Stimulated activated CD8-positive, alpha-beta memory T cell treated with anti-CD3 and anti-CD28 coated beads, Interleukin-4, amount 100 ng/mL, for 24 hours (primary cell): Measurements from ENCODE around the gene CTNNBIP1.

Experiments
- DNase-seq: peaks from one replicate; pipeline ENCODE4 v3.0.0-alpha.2; 2020; ENCODE audit warnings: low read depth

CTNNBIP1 gene

DNA sequence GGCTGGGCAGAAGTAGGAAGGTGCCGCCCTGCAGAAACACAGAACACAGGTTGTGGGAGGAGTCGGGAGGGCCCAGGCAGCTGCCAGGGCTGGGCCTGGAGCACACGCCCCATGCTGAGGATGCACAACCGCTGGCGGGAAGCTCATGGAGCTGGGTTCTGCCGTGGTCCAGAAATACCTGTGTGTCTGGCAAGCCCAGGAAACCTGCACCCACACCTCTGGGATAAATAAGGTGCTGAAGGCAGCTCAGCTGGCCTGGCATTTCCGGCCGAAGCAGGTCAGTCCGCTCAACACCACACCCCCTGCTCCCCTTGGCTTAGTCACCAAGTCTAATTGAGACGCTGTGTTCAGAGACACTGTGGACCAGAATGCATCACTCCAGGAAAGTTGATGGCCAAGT lies 32.1 kb downstream of the CTNNBIP1 start:
- no peak for DNase-seq

DNA sequence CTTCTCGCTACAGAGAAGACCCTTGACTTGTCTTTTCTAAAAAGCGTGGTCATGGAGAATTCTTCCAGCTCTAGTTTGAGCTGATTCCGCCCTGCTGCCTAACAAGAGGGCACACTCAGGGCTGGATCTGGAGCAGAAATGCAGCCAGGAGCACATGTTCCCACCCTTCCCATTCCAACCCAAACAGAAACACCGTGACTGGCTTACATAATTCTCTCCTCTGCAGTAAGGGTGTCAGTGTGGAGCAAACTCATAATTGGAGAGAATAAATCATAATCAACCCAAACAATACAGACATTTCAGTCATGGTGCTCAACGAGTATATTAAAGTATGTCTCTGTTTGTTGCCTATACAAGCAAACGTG lies 34.5 kb downstream of the CTNNBIP1 start:
- no peak for DNase-seq

DNA sequence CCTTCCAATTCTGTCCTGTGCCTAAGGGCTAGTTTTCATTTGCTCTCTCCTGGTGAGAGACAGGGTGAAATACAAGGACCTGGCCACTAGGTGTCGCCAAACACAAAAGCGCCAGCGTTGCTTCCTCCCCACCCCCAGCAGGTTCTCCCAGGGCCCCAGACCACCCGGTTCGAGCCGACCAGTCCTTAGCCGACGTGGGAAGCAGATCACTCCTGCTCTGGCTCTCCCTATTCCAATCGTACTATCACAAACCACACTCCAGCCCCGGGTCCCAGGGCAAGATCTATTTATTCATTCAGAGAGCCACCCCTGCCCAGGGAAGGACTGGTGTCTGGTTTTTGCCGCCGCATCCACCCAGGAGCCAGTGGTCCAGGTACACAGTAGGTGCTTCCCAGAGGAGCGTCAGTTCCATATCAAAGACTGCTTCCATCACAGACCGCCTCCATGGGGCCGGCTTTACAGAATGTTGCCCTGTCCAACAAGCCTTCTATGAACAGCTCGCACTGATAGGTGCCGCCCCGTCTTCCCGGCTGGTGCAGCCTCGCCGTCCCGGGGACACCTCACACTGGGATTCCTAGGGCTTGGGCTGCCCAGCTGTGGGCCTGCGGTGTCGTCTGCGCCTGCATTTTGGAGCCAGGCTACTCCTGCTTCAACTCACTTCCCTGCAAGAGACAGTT lies 35.0 kb downstream of the CTNNBIP1 start:
- DNase-seq, result peak; percentile 58

DNA sequence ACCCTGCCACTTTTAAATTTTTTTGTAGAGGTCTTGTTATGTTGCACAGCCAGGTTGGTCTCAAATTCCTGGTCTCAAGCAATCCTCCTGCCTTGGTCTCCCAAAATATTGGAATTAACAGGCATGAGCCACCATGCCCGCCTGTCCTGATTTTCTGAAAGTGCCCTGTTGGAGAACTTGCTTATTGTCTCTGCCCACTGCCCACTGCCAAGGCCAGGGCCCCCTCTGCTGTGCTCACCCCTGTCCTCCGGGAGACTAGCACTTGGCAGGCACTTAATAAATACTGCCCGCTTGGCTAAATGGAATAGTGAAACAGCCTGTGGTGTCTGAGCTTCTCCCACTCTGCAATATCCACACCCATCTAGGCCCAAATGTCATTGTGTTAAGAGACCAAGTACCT lies 35.7 kb downstream of the CTNNBIP1 start:
- no peak for DNase-seq

DNA sequence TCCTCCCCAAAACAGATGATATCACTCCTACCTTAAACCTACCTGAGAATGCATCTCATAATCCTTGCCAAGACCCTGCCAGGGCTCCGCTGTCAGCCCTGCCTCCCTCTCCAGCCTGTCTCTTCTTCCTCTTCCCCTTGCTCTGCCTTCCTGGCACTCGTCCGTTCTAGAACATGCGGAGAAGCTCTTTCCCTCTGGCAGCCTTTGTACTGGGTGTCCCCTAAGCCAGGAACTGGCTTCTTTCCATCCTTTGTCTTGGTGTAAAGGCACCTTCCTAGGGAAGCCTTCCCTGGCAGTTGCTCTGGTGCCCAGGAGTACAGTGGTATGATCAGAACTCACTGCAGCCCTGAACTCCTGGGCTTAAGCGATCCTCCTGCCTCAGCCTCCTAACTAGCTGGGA lies 36.1 kb downstream of the CTNNBIP1 start:
- DNase-seq, result no peak

DNA sequence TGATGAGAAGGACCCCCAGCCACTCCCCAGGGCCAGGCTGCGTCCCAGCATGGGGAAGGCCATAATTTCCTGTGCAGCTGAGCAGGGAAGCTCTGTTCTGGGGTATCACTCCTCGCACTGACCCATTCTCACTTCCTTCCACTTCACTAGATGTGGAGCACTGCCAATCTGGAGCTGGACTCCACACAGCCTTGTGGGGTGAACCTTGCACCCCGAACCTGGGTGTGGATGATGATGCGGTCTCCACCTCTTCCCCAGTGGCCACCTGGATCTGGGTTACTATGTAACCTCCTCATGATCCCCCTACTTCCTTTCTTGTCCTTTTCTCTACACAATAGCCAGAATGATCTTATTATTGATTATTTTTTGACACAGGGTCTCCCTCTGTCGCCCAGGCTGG lies 36.7 kb downstream of the CTNNBIP1 start:
- no peak for DNase-seq

DNA sequence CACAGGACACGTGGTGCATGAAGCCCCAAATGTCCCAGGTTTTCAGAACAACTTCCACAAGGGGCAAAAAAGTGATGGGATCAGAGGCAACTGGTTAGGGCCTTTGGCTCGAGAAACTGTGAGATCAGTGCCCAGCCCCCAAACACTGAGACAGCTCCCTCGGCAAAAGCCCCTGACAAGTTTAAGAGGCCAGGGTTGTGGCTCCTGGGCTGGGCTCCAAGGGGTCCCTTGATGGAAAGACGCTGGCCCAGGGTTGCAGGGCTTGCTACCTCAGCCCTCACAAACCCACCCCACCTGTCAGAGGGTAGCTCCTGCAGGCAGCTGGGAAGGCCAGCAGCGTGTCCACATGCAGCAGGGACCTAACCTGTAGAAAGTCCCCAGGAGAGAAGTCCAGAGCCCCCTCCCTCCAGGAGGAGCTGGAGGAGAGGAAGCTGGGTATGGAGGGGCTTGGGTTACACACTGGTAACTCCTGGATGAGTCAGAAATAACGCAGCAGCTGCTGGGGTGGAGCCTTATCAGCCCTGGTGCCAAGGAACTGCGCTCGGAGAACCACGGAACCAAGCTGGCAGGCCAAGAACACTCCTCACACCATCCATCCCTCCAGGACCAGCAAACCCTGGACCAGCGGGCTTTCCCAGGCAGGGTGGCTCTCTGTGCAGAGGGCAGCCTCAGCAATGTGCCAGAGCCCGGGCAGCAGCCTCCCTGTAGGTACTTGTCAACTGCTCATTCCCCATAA lies 37.5 kb downstream of the CTNNBIP1 start:
- no peak for DNase-seq

DNA sequence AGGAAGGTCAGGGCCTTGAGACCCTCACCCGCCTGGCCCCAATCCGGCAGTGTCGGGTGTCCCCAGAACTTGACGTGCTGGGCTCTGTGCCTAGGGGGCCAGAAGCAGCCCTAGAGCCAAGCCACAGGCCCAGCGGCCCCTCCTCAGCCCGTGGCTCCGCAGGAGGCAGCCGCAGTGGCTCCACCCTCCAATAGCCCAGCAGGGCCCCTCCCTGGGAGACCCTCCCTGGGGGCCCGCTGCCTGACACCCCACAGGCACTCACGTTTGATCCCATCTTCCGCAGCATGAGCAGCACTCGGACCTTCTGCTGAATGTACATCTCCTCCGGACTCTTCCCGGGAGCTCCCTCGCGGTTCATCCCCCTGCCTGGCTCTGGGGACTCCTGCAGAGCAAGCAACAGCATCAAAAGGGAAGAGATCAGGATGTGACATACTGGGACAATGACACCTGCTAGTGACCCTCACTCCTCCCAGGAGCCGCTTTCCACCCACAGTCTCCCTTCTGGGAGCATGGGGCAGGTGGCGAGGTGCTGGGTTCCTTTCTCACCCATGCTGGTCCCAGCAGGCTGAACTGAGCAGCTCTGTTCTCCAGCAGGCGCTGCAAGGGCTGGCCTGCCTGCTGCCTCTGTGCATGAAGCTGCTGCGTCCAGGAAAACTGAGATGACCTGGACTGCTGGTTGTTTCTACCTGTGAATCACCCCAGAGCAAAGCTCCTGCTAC lies 38.2 kb downstream of the CTNNBIP1 start:
- no peak for DNase-seq

DNA sequence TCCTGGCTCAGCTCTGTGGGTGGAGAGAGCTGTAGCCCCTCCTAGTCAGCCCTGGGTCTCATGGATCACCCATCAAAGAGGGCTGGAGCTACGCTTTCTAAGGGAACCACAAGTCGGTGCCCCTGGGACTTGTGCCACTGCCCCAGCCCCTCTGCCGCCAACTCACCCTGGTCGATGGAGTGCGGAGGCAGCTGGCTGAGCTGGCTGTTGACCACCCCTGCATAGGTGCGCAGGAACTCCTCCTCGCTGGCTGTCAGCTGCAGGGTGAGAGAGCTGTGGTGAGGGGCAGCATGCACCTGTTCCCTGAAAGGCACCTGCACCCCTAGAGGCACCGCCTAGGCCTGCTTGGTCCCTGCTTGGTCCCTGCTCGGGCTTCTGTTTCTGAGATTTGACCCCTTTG lies 39.0 kb downstream of the CTNNBIP1 start:
- DNase-seq, result no peak

DNA sequence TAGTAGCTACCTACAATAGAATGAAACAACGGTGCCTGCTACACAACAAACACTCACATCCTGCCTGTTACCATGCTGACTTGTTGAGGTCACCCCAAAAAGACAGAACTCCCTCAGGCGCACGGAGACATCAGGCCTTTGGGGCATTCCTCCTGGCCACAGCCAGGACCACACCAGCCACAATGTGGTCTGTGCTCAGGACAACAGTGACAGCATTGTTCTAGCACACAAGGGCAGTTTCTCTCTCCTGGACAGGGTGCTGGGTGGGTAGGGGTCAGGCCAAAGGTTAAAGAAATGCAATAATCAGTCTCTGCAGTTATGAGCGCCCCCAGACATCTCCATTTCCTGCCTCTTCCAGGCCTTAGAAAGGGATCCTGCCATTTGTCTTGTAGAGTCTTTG lies 39.5 kb downstream of the CTNNBIP1 start:
- DNase-seq, result no peak

DNA sequence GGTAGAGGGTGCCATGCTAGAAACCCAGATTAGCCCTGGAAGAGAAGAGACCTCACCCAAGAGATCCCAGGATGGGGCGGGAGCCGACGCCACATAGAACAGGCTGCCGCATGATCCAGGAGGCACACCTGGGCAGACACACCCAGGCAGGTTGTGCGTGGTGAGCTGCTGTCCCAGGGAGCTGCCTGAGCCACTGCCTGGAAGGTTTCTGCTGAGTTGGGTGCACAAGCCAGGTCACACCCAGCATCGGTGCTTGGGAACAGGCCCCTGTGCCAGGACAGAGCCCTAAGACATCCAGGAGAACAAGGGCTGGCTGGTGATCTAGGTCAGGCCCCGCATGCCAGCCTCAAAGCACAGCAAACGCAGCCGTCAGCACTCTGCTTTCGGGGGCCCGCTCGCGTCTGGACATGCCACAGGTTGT lies 40.2 kb downstream of the CTNNBIP1 start:
- no peak for DNase-seq

DNA sequence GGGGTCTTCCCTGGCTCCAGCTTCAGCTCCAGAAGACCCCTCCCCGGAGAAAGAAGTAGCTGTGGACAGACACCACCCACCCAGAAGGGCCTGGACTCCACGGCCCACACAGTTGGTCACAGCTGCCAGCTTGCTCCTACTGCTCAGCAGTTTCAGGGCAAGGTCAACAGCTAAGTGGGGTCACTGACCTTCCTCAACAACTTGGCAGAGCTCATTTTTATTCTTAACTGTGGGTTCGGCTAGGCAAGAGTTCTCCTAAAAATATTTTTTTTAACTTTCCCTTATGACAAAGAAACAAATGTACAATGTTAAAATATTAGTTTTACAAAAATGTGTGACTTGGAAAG lies 41.9 kb downstream of the CTNNBIP1 start:
- no peak for DNase-seq

DNA sequence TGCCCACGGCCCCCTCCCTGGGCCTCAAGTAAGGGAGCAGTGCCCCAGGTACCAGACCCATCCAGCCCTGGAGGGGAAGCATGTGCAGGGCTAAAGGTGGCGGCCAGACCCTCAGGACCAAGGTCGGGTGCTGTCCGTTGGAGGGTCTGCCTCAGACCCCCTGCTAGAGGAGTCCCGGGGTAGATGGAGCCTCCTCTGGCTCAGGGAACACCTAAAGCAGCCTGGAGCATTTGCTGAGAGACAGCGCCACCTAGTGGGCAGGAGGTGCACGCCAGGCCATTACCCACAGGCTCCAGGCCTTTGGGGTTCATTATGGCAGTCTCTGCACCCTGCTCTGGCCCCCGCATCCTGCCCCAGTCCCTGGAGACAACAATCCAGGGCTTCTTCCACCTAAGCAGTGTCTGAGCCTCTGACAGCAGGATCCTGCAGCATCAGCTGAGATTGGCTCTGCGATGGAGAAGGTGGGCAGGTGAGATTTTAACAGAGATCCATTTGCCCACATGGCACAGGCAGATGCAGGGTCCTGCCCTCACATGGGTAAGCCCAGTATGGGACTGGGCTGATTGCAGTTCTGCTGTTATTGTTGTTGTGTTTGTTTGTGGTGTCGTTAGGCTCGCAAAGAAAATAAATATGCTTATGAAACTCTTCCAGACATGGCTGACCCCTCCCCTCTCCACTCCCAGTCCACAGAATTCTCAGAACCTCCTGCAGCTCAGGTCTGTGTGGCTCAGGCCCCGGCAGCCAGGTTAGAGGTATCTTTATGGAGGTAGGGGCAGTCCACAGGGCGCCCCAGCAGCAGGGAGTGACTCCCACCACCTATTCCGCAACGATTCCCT lies 42.4 kb downstream of the CTNNBIP1 start:
- DNase-seq, result peak; percentile 80

DNA sequence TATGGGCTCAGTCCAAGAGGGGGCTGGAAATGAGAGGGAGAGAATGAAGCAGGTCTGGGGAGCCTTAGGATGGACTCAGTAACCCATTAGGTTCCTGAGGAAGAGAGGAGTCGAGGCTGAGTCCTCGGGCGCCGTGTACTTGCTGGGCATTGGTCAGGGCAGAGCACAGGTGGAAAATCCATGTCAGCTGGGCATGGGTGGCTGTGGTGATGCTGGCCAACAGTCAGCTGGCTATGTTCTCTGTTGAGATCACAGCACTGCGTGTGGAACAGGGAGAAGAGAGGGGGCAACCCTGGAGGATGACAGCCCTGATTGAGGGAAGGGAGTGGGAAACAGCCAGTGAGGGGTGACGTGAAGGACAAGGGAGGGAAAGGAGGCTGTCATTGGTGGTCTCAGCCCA lies 43.2 kb downstream of the CTNNBIP1 start:
- no peak for DNase-seq

DNA sequence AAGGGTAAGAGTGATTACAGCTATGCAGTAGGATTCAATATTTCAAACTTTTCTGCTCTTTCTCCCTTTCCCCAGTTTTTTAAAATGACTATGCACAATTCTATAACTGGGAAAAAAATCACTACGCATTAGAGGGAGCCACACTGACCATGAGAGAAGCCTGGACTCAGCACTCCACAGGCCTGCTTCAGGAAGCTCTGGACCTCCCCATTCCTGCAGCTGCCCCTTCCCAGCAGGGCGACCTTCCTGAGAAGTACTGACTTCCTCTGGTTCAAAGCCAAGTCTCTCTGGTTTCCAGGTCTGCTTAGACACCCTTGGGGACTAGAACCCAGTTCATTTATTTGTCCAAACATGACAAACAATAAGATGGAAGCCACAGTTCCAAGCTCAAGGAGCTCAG lies 44.3 kb downstream of the CTNNBIP1 start:
- DNase-seq, result no peak

DNA sequence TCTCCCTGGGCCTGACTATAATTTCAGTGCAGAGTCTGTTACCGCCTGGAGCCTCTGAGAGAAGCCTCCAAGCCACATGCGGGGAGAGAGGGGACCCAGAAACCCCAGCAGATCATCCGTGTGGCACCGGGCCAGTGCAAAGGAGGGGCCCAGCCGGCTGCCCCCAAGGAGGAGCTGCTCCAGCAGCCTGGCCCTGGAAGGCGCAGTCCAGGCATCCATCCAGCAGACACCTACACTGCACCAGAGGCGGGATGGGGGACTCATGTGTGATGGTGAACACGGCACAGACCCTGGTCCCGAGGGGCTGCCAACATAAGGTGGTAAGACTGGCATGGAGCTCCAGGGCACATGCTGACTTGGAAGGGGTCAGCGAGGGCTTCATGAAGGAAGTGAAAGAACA lies 46.7 kb downstream of the CTNNBIP1 start:
- no peak for DNase-seq

DNA sequence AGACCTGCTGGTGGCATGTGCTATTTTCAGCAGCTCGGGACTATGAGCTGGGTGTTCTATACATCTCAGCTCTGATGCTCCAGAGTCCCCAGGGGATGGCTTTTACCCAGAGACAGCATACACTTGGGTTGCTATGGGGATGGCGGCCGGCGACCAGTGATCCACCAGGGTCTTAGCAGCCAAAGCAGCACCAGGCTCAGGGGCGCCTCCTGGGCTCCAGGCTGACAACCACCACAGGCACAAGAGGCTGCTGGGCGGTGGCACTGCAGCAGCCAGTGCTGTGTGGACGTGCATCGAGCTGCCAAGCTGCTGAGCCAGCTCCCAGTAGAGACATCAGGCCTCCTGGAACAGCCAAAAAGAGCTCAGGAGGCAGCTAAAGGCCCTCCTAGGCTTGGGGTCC lies 48.7 kb downstream of the CTNNBIP1 start:
- DNase-seq, result no peak

DNA sequence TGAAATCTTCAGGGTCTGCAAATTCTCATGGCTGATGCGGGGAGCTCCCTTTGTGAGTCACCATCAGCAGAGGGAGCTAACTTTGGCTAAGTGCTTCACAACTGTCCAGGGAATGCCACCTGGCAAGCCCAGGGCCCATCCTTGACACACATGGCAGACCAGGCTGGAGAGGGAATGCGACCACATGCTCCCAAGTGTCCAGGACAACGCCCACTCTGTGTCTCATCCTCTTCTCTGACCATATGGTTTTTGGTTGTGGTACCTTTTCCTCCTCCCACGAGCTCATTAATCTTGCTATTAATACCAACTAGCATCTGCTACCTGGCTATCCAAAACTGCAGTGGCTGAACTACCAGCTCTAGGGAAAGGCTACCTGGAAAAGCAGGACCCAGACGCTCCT lies 49.2 kb downstream of the CTNNBIP1 start:
- no peak for DNase-seq

DNA sequence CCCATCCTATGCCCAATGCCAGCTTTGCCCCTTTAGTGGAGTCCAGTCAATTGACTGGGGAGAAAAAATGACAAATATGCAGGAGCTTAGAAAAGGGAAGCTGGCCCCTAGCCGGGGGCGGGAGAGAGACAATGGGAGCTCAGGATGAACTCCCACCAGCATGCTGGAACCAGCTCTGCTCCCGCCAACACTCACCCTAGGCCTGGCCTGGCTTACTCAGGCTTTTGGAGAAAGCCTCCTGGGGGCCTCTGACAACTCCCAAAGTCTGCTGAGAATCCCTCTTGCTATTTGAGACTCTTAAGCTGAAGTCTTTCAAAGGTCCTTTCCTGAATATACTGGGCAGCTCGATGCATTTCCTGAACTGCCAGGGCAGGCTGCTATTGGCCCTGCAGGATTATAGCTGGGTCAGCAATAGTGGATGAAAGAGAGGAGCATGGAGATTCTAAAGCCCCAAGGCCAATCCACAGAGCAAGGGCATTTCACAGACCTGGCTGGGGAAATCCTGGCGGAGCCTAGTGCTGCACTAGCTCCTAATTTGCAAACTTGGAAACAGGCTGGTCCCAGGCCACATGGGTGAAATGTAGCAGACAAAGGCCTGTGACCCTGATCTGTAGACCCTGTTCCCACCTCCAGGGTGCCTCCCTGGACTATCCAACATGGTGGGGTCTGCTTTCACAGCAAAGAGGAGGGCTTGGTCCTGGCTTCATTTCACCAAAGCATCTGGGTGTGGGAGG lies 50.6 kb downstream of the CTNNBIP1 start:
- DNase-seq, result no peak

DNA sequence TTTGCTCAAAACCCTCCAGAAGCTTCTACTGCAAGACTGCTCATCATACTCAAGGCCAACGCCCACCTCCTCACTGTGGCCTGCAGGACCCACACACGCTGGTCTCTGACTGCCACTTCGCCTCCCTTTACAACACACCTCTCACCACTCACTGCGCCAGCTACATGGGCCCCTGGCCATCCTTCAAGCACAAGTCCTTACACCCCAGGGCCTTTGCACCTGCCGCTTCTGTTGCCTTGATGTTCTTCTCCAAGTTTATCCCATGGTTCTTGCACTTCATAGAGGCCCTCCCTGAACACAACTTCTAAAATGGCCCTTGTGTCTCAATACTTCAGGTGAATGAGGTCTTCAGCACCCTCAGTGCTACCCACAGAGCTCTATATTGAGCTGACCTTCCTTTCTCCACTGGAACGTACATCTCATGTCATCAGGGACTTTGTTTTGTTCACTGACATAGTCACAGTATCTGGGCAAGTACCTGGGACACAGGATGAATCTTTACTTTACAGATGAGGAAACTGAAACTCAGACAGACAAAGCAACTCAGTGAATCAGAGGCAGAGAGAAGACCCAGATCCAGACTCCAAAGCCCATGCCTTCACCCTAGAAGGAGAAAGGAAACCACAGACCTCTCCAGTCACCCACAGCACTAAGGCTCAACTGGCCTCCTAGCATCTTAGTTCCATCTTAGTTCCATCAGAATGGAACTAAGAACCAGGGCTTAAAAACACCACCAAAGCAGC lies 51.6 kb downstream of the CTNNBIP1 start:
- no peak for DNase-seq

DNA sequence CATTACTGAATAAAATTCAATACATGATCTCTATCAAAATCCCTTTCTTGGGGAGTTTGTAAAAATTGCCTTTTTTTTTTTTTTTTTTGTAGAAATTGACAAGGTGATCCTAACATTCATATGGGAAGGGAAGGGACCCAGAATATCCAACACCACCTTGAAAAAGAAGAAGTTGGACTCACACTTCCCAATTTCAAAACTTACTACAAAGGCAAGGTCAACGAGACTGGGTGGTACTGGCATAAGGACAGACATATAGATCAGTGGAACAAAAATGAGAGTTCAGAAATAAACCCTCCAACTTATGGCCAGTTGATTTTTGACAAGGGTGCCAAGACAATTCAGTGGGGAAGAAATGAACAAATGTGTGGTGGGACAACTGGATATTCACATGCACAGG lies 54.9 kb downstream of the CTNNBIP1 start:
- DNase-seq, result no peak
